Measurements from ENCODE around the gene ATF7. TPM values are rescaled to one million over a fixed set of nuclear protein-coding genes. Genes with fewer than 3 reads are reported as not detected.
A peak's percentile ranks its signal among the peaks of the same experiment; 100 is the strongest.
"Not testable (repeated sequence)": the region's sequence is repeated elsewhere in the genome, so short reads cannot be mapped to it uniquely, and the experiment has no call there.

The ATF7 gene
- total RNA-seq, 1 donor from 2014 or later: 4.1 TPM

DNA sequence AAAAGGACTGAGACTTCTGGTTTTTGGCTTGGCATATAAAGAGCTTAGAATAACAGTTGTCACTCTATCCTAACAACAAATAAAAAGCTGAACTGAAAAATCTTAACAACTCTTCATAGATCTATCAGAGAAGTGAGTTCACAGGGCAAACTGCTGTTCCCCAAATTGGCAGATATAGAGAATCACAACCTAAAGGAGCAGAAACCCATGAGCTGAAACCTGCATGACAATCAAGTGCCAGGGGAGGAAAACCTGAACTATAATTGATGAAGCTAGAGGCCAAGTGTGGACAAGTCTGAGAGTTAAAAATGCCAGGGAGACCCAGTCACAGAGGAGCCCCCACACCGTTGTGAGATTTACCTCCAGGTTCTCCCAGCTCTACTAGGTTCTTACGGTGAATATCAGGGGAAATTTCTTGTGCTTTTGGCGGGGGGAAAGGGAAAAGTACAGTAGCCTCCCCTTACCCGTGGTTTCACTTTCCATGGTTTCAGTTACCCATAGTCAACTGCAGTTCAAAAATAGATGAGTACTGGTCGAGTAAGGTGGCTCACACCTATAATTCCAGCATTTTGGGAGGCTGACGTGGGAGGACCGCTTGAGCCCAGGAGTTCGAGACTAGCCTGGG, 53.9 kb downstream of the ATF7 start:
- no peak for FAIRE-seq
- no peak for DNase-seq (ENCODE audit: low spot score in 2 of 2)

DNA sequence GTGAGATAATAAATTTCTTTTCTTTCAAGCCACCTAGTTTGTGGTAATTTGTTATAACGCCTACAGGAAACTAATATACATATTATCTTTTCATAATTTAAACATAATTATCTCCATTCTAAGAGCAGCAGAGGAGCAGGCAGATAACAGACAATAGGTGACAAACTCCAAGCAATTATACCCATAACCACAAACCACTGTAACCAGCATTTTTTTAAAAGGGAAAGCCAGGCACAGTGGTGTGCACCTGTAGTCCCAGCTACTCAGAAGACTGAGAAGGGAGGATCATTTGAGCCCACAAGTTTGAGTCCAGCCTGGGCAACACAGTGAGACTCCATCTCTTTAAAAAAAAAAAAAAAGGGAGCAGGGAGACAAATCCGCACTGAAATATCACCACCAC, 54.9 kb downstream of the ATF7 start:
- DNase-seq (ENCODE audit: low spot score in 2 of 2) (no peak), FAIRE-seq (no peak)

DNA sequence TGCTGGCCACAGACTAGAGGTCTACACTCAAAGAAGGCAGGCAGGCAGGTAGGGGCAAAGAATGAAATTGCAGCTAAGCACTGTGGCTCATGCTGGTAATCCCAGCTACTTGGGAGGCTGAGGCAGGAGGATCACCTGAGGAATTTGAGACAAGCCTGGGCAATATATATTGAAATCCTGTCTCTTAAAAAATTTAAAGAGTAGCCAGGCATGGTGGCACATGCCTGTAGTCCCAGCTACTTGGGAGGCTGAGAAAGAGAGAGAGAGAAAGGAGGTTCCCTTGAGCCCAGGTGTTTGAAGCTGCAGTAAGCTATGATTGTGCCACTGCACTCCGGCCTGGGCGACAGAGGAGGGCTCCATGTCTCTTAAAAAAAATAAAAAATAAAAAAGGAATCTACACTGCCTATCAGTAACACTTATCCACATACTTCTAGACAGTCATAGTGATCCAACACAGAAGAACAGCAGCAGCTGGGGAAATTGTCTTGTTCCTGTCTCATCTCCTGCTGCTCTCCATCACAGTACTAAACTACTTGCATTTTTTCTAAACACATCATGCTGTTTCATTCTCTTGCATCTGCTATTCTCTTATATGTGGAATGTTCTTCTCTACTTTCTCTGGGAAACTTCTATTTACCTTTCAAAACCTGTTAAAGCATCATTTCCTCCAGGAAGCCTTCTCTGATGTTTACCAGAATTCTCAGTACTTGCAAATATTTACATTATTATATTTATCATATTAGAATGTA, 57.2 kb downstream of the ATF7 start:
- DNase-seq (ENCODE audit: low spot score in 2 of 2) (no peak), FAIRE-seq (no peak)

DNA sequence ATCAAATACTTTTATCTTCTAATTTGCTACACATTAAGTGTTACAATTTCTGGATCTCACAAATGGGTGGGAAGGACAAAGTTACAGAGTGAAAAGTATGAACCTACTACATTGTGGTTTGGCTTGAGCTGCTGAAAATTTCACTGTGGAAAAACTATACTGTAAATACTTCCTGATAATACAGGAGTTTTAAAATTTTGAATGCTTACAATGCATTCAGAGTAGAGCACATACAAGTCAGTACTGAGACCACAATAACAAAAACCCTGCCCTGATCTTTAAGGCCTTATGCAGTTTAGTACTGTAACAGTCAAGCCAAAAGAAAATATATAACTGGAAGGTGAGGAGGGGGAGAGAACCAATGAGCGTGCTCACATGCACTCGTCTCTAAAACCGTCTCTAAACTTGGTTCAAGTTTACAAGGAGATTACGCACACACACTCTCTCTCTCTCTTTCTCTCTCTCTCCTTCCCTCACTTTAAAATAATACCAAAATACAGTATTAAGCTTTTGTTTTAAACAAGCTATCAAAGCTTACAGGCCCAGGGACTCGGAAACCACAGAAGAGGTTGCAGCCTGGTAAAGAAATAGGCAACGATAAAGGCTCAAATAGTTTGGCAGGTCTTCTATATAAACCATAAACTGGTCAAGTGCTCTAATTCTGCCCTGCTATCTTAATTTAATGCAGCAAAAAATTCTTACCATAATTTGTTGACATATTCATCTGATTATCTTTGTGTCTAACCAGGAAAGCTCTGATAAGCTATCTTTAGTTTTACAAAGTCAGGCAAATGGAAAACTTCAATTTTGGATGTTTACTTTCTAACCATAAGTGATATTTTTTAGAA, 58.0 kb downstream of the ATF7 start:
- FAIRE-seq: no peak
- DNase-seq (ENCODE audit: low spot score in 2 of 2): no peak

DNA sequence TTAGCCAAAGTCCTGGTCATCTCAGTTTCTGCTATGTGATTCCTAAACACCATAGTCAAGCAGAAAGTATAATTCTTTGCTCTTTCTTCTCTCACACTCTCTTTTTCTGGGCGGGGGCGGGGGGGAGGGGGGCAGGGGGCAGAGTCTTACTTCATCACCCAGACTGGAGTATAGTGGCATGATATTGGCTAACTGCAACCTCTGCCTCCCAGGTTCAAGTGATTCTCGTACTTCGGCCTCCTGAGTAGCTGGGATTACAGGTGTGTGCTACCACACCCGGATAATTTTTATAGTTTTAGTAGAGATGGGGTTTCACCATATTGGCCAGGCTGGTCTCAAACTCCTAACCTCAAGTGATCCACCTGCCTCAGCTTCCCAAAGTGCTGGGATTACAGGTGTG, 60.8 kb downstream of the ATF7 start:
- FAIRE-seq; DNase-seq (ENCODE audit: low spot score in 2 of 2): not testable (repeated sequence)

DNA sequence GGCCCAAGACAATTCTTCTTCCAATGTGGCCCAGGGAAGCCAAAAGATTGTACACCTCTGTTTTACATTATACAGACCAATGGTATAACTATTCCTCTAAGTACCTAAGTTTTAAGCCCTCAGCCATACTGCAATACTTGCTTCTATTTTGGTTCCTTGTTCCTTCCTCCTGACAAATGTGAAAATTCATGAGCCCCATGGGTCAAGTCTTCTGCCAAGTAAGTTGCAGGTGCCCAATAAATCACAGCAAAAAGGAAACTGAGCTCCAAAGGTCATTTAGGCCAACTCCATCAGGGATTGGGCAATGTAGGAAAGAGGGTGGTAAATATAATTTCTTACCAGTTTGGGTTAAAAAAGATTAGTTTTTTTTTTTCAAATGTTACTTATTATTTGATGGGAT, 61.2 kb downstream of the ATF7 start:
- FAIRE-seq (no peak), DNase-seq (ENCODE audit: low spot score in 2 of 2) (no peak)

DNA sequence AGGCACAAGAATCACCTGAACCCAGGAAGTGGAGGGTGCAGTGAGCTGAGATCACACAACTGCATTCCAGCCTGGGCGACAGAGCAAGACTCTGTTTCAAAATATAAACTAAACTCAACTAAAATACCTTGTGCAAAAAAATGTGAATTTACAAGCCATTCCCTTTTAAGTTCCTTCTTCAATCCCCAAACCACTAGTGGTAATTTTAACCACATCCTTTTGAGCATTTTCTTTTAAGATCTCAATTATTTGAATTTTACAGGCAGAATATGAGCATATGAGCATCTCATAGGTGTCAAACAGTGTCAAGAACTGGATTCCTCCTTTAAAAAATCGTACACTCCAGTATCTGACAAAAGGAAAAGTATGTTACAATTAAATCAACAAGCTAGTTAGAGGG, 61.9 kb downstream of the ATF7 start:
- FAIRE-seq (no peak), DNase-seq (ENCODE audit: low spot score in 2 of 2) (no peak)

DNA sequence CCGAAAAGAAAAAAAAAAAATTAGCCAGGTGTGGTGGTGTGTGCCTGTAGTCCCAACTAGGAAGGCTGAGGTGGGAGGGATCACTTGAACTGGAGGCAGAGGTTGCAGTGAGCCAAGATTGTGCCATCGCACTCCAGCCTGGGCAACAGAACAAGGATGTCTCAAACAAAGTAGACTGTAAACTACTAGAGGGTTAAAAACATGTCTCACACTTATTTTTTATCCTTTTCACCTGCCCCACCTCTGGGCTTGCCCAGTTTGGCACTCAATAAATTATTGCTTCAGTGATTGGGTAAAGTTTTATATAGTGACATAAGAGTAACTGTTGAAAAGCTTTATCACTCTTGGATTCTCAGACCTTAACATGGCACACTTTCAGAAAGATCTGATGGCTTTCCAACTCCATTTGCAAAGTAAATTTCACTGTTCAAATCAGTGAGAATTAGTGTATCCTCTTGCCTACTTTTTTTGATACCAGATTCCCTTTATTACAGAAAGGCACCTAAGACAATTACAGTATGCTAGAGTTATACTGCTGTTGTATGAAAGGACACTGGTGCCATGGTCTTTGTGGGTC, 62.6 kb downstream of the ATF7 start:
- no peak for DNase-seq (ENCODE audit: low spot score in 2 of 2)
- no peak for FAIRE-seq

DNA sequence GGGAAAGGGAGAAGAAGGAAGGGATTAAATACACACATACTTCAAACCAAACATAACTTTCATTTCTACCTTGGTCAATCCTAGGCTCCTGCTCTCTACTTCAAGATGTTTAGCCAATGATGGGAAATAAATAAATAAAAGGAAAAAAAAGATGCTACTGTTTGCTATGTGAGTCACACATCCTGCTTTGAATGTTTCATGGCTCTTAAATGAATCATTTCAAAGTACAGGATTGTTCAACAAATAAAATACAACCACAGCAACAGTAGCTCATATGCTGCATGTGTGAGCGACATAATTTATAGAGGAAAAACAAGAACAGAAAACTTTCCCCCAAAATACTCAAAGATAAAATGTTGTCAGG, 64.6 kb downstream of the ATF7 start:
- DNase-seq (ENCODE audit: low spot score in 2 of 2) (peak in 1 of 2 donors; percentile 41), FAIRE-seq (no peak)

DNA sequence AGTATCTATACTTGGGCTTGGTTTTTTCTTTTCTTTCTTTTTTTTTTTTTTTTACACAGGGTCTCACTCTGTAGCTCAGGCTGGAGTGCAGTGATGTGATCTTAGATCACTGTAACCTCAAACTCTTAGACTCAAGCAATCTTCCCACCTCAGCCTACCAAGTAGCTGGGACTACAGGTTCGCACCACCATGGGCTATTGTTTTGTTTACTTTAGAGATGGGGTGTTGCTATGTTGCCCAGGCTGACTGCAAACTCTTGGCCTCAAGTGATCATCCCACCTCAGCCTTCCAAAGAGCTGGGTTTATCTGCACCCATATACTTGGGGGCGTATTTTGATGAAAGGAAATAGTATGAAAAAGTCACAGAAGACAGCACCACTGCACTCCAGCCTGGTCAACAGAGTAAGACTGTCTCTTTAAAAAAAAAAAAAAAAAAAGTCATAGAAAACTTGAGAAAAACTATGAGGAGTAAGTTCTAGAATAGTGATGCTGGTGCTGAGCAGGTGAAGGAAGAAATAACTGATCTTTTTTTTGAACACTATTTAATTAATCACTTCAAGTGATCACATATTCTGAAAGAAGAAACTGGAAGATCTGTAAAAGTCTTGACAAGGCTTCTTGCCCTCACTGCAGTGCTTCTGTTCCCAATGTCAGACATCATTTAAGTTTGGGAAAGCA, 65.1 kb downstream of the ATF7 start:
- DNase-seq (ENCODE audit: low spot score in 2 of 2) (no peak), FAIRE-seq (no peak)

DNA sequence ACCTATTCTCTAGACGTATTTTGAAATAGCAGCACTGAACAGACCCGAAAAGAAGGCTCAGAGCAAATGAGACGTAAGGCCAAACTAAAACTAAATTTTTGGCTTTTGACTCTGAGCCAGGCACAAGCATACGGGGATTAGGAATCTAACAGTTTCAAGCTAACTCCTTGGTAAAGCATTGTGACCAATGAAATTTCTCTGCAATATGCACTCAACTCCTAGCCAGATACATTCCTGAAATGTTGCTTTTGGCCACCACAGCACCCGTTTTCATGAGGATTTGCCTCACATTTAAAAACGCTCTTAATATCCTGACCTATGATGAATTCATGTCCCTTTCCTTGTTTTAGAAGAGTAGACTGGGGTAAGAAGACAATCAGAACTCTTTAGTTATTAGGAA, 65.8 kb downstream of the ATF7 start:
- FAIRE-seq (no peak), DNase-seq (ENCODE audit: low spot score in 2 of 2) (no peak)

DNA sequence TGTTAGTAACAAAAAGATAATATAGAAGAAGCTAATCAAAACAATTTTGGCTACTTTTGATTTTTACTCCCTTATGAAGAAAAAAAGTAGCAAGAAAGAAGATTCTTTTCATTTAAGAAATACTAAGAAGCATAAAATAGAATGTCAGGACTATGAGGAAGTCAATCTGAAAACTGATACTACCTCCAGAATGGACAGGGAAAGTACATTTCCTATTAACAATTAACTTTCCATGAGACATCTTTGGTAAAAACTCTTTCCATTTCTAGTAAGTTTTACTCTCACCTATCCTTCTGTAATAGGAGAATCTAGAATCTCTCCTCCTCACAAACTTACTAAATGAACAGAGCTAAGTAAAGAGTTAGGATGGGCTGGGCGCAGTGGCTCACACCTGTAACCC, 67.6 kb downstream of the ATF7 start:
- DNase-seq (ENCODE audit: low spot score in 2 of 2): no peak

DNA sequence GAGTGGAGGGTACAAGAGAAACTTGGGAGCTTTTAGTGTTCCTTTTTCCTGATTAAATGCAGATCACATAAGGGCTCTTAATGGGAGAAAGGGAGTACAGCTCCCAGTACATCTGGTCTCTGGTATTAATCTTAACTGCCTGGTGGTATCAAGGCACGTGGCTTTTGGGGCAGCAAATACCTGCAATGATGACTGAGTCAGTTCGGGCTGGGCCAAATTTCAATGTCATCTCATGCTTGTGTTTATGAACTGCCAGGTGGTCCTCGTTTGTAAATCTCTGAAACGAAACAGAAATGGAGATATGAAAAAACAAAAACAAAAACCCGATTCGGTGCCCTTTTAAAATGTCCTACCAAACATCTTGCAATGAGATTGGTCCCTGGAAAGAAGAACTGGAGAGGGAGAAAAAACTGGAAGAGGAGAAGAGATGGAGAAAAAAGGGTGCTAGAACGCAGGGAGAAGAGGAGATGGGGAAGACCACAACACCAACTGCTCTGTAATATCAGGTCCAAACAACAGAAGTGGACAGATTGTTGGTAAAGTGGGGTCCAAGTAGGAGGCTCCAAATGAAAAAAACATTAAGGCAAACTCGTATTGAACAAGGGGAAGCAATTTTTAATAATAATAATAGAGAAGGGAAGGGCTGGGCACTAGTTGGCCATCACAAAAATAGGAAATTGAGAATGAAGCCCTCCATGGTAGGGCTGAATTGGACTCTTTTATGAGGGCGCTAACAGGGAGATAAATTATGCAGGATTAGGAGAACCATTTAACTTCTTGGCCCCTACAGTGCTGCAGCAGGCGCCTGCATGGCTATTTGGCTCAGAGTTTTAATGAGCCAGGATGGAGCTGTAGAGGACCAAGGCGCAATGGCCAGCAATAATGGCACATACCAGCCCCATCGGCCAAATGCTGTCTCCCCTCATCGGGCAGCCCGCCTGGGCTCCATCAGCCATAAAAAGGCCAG, 73.5 kb downstream of the ATF7 start:
- DNase-seq (ENCODE audit: low spot score in 2 of 2) (no peak), FAIRE-seq (no peak)

More for the DNA sequence above, 67.6 kb downstream of the ATF7 start:
- FAIRE-seq: no peak

DNA sequence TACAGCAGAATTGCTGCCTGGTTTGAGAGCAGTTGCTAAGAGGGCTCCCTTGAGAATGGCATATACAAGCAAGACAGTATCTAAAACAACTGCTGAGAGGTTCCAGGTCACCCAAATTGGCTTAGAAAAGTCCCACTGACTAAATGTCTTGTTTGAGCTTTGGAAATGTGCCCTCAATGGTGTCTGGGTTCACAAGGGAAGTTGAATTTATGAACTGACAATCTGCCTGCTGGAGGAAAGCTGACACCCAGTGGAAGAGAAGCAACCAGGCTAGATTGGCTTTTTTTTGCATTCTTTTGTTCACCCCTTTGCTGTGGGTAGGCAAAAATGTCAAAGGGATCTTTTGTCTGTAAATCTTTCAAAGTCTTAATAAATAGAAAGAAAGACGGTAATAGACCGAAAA, 74.3 kb downstream of the ATF7 start:
- FAIRE-seq (no peak), DNase-seq (ENCODE audit: low spot score in 2 of 2) (no peak)

DNA sequence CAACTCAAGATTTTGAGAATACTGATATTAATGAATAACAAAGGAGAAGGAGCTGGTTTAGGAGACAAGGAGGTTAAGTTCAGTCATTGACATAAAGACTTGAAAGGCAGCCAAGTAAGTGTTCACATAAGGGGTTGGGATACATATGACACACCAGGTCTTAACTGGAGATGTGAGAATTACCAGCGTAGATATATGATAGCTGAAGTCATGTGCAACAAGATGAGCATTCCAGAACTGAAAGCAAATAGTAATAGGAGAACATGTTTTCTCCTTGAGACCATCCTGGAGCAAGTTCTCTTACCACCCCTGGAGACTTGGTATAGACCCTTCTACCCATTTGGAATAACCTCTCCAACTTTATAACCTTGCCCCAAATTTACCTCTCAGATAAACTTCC, 75.6 kb downstream of the ATF7 start:
- DNase-seq (ENCODE audit: low spot score in 2 of 2): no peak
- no peak for FAIRE-seq

DNA sequence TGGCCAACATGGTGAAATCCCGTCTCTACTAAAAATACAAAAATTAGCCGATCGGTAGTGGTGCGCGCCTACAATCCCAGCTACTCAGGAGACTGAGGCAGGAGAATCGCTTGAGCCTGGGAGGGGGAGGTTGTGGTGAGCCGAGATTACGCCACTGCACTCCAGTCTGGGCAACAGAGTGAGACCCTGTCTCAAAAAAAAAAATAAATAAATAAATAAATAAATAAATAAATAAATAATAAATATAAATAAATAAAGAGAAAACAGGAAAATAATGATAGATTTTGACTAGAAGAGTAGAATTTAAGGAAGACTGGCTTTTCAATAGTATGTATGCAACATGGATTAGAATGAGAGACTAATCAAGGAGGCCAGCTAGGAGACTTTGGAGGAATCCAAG, 76.1 kb downstream of the ATF7 start:
- not testable (repeated sequence) for FAIRE-seq; DNase-seq (ENCODE audit: low spot score in 2 of 2)

DNA sequence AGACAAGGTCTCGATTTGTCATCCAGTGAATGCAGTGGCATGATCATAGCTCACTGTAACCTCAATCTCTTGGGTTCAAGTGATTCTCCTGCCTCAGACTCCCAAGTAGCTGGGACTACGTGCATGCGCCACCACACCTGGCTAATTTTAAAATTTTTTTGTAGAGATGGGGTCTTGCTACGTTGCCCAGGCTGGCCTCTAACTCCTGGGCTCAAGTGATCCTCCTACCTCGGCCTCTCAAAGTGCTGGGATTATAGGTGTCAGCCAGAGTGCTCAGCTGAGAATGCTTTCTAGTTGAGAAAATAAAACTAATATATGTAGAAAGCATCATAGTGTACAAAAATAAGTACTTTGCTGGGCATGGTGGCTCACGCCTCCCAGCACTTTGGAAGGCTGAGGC, 77.8 kb downstream of the ATF7 start:
- not testable (repeated sequence) for FAIRE-seq; DNase-seq (ENCODE audit: low spot score in 2 of 2)

DNA sequence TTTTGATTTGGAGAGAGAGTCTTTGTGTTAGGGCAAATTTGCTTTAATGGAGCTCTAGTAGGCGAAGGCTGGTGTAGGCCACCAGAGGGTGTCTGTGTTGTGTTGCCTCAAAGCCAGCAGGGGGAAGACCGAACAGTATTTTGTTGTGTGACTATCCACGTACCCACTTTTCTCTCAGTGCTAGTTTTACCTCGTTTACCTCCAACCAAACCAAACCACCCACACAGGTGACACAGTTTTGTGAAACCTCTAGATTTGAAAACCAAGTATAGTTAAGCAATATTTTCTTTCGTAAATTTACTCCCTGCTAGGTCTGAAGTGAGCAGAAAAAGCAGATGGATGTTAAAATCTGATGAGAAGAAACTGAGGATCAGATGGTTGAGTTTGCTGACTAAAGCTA, 82.6 kb downstream of the ATF7 start:
- FAIRE-seq: no peak
- peak; percentile 30 to 73 for DNase-seq (ENCODE audit: low spot score in 2 of 2)

DNA sequence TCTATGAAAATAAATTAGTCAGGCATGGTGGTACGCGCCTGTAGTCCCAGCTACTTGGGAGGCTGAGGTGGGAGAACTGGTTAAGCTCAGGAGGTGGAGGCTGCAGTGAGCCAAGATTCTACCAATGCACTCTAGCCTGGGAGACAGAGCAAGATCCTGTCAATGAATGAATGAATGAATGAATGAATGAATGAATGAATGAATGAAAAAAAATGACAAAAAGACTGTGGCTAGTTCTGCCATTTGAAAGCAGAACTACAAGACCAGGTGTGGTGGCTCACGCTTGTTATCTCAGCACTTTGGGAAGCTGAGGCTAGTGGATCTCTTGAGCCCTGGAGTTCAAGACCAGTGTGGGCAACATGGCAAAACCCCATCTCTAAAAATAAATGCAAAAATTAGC, 86.7 kb downstream of the ATF7 start:
- FAIRE-seq: no peak

More for the DNA sequence above, 86.7 kb downstream of the ATF7 start:
- no peak for DNase-seq (ENCODE audit: low spot score in 2 of 2)

All from frontal cortex (tissue), 4 donors.